NCI-H526 treated with DMSO at 0.1 percent for 48 hours (cell line): ENCODE data around the gene LRRC8C.
"Not testable (repeated sequence)": the region's sequence is repeated elsewhere in the genome, so short reads cannot be mapped to it uniquely, and the experiment has no call there.

Experiments used
- DNase-seq: peaks from one replicate; lab custom pipeline; 2025; lab: John Stamatoyannopoulos, UW

LRRC8C gene

GRCh38 chr1:89704014-89704413, 71.1 kb downstream of the LRRC8C start:
- DNase-seq, result no peak

DNA sequence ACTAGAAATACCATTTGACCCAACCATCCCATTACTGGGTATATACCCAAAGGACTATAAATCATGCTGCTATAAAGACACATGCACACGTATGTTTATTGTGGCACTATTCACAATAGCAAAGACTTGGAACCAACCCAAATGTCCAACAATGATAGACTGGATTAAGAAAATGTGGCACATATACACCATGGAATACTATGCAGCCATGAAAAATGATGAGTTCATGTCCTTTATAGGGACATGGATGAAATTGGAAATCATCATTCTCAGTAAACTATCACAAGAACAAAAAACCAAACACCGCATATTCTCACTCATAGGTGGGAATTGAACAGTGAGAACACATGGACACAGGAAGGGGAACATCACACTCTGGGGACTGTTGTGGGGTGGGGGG, 72.0 kb downstream of the LRRC8C start:
- DNase-seq, result not testable (repeated sequence)

DNA sequence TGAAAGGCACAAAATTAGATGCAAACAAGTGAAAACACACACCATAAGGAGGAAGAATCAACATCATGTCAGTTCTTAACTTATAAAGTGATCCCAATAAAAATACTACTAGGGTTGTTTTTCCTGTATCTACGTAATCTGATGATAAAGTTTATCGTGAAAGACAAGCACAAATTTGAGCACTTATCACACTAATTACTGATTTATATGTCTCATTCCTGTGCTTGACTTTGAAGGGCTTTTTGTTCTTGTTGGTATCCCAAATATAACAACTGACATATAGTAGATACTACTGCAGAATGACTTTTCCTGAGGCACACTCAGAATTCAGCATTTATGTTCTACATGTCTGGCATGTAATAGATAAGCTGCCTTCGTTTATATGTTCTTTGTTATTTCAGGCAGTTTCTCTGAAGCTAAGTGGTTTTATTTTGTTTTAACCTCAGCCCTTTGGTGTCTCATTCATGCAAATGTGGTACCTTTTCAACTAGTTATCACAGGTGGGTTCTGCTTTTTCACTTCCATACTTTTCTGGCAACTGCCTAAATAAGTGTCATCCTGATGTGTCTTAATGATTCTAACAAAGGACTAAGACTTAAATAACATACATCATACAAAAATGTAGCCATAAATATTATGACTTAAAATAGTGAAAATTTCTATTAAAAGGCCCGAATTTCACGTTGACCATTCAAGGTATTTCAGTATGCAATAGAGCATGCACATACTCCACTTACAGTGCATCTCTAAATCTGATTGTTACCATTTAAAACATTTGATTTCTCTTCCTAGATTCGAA, 73.2 kb downstream of the LRRC8C start:
- no peak for DNase-seq

GRCh38 chr1:89706700-89707012, 73.7 kb downstream of the LRRC8C start:
- DNase-seq, result no peak

- no peak for DNase-seq
These were observed 75.9 kb downstream of the LRRC8C start for GRCh38 chr1:89708751-89709375.

DNA sequence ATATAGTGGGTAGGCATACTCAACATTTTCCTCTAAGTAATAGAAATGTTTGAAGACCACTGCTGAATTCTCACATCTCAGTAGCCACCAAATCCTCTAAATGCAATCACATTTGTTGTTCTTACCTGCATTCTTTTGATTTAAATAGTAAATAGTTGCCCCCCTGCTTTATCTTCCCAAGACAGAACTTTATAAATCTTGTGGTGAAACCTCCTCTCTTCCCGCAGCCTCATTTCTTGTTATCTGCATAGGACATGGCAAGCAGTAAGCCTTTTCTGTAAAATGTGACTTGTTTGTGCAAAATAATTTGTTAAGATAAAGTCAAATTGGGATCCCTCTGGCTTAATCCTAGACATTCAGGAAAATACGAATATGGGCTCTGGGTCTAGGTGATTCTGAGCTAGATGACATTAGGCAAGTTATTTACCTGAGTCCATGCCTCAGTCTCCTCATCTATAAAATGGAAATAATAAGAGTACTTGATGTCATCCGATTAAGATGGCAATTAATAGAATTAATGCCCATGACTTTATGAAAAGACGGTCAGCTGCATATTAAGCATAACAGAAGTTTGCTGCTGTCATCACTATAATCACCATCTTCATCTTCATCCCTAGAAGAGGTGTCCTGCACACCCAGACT, 77.7 kb downstream of the LRRC8C start:
- DNase-seq, result no peak

DNA sequence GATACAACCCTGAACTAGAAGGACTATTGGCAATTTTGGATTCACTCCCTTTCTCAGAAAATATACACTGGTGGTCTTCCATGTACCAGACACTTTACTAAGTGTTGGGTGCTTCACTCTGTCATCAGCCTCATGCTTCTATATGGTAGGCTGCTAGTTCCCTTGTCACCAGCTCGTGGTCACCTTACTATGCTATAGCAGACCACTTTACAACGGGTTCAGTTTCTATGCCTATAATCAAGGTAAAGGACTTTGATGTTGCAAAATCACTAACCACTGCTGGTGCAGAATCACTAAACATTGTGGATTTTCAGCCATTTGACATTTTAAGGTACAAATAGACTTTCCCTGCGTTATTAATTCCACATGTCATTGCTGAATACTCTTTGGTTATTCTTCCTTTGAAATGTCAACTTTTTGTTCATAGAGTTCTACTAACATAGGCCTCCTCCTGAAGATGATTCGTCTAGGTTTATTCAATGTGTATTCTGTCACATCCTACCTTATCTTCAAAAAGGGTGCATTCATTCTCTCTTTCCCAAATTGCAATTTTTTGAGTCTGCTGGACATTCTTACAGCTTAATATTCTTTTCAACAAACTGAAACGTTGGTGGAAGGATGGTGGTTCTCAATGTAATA, 78.3 kb downstream of the LRRC8C start:
- no peak for DNase-seq

- no peak for DNase-seq
These were observed 79.5 kb downstream of the LRRC8C start for GRCh38 chr1:89712420-89712819.

DNA sequence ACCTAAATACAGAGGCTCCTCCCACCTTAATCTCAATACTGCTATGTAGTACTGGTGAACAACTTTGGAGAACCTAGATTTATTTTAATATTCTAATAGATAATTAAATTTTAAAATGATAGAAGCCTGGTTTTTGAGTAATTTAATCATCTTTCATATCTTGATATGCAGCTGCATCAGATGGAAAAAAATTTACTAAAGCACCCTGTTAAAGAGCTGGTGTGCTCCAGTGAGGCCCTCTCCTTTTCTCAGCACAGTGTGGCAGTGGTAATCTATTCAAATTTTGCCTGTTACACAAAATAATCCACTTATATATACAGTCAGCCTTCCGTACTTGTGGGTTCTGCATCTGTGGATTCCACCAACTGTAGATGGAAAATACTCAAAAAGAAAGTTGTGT, 82.8 kb downstream of the LRRC8C start:
- DNase-seq, result no peak

DNA sequence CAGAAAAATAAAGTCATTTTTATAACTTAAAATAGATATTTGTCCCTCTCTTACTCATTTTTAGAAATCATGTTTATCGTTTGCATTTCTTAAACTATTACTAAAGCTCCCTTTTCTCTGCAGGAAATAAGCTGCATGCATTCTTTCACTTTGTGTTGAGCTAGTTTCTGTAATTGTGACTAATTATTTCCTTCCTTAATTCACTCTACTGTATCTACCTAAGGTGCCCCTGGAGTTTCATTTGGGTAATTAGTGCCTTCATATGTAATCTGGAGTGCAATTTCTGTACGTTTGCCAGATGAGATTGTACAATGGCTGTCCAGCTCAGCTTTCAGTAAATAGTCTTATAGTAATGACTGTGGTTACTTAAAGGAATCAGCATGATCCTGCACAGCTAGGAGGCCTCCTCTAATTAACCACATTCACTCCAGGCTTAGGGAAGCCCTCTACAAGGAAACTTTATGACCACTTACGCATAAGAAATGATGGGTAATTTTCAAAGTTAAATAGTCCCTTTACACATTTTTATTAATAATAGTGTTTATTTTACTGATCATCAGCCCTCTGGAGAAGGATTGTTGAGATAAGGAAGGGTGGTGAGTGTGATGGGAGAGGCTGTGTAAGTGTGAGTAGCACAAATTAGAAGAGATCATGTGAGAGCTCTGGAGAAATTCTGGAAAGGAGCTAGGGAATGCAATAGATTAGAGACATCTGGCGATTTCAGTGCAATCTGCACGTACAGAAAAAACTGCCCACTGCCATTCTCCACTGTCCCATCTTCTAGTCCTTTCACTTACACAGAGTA, 86.8 kb downstream of the LRRC8C start:
- no peak for DNase-seq

- no peak for DNase-seq
These were observed 87.9 kb downstream of the LRRC8C start for GRCh38 chr1:89720839-89721238.

DNA sequence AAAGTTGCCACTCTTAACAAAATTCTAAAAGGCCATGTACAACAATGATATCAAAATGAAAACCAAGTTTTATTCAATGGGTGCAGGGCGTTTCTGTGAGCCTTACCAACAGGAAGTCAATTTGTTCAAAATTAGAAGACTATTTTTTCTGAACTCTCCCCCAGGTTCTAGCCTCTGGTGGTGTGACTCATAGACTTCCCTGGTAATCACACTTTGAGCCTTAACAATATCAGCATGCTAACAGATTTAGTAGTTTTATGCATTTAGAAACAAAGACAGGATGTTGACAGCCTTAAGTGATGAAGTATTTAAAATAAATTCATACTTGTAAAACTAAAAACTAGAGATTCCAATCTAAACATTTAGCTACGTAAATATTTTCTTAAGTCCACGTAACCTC, 88.4 kb downstream of the LRRC8C start:
- DNase-seq, result no peak

GRCh38 chr1:89723144-89723543, 90.2 kb downstream of the LRRC8C start:
- no peak for DNase-seq

GRCh38 chr1:89723863-89724262, 90.9 kb downstream of the LRRC8C start:
- no peak for DNase-seq

- no peak for DNase-seq
These were observed 91.6 kb downstream of the LRRC8C start for GRCh38 chr1:89724369-89725010.

DNA sequence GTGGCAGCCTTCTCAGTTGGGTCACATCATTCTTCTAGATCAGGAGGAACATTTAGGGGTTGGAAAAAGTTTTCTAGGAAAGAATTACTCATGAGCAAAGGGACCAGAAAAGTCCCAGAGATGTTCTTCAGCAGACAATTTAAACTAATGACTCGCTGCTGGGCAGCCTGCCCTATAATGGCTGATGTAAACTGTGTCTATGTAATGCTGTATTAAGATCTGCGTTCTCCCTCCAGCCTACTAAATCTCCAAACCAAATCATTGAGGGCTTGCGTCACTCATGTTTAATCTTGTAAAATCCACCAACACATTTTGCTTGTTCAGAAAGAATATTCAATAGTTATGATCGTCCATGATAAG, 92.1 kb downstream of the LRRC8C start:
- no peak for DNase-seq

GRCh38 chr1:89725631-89726030, 92.7 kb downstream of the LRRC8C start:
- DNase-seq, result no peak

GRCh38 chr1:89727517-89728312, 94.8 kb downstream of the LRRC8C start:
- no peak for DNase-seq

GRCh38 chr1:89728381-89728780, 95.5 kb downstream of the LRRC8C start:
- no peak for DNase-seq

DNA sequence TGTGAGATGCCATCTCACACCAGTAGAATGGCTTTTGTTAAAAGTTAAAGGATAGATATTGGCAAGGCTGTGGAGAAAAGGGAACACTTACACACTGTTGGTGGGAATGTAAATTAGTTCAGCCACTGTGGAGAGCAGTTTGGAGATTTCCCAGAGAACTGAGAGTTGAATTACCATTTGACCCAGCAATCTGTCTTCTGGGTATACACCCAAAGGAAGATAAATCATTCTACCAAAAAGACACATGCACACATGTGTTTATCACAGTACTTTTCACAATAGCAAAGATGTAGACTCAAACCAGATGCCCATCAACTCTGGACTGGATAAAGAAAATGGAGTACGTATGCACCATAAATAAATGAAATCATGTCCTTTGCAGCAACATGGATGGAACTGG, 99.3 kb downstream of the LRRC8C start:
- DNase-seq, result no peak
